HepG2 (cell line): Measurements from ENCODE around the gene SLX9. TPM values are rescaled to one million over a fixed set of nuclear protein-coding genes. Genes with fewer than 3 reads are reported as not detected.

Experiments
- ATAC-seq: fragments of 200-7000 bp; cut with Tn5 transposase; 3 replicates; pipeline ENCODE4 v1.9.1; 2020; ENCODE audit warnings: mild to moderate bottlenecking, moderate library complexity
- BruUV-seq: library from RNA; stranded (reverse); fragments of 400-500 nt; replicated peaks from 2 replicates; lab custom pipeline; 2021; lab: Mats Ljungman, UMichigan
- CTCF ChIA-PET: fragments of 300-600 bp; formaldehyde crosslinking; extraction: SDS; loops from one replicate; lab custom pipeline; 2021; ENCODE audit warnings: low total read pairs, inconsistent platforms, low intra/inter-chr PET ratio; lab: Yijun Ruan, JAX
- POLR2A ChIA-PET: fragments of 350-600 bp; sonication (Branson Sonifier 250); formaldehyde crosslinking; loops from one replicate; lab custom pipeline; 2020; ENCODE audit warnings: antibody characterized with exemption, inconsistent platforms; lab: Yijun Ruan, JAX
- DNase-seq: peaks from one replicate; pipeline ENCODE4 v3.0.0-alpha.2; 2015; ENCODE audit warnings: low spot score
- FAIRE-seq: peaks from 3 replicates; lab custom pipeline; 2011; peaks lifted over from hg19 to GRCh38; lab: Jason Lieb, UNC
- H2AFZ ChIP-seq: one replicate; pipeline ENCODE4 v1.6.1; 2011; ENCODE audit warnings: low read length, inconsistent platforms
- H3K27ac ChIP-seq: fragments of 300-600 bp; 3 replicates; pipeline ENCODE4 v1.8.0; 2011; ENCODE audit warnings: mixed run types, mild to moderate bottlenecking, mixed read lengths, low read length, inconsistent platforms; ENCODE audit not compliant: insufficient read depth; ENCODE audit errors: extremely low read length
- H3K27me3 ChIP-seq, 2 experiments: fragments of 200-600 bp in 1 of 2; 2 replicates in 1 of 2; 3 replicates in 1 of 2; pipeline versions ENCODE4 v1.6.0 to v1.8.0; 2011; ENCODE audit warnings: low read length in 2 of 2, mild to moderate bottlenecking in 2 of 2, moderate library complexity in 2 of 2, inconsistent platforms in 1 of 2; ENCODE audit not compliant: insufficient read depth in 2 of 2, control insufficient read depth in 1 of 2
- H3K36me3 ChIP-seq, 2 experiments: fragments of 200-600 bp in 1 of 2; replicated peaks in 1 of 2; 2 replicates in 1 of 2; 3 replicates in 1 of 2; pipeline versions ENCODE4 v1.5.1 to v1.8.0; 2011; ENCODE audit warnings: low read length in 2 of 2, inconsistent platforms in 1 of 2; ENCODE audit not compliant: insufficient read depth in 2 of 2, control insufficient read depth in 1 of 2
- H3K4me1 ChIP-seq: 2 replicates; pipeline ENCODE4 v1.5.1; 2012; ENCODE audit warnings: low read length, inconsistent platforms; ENCODE audit not compliant: insufficient read depth
- H3K4me2 ChIP-seq: 2 replicates; pipeline ENCODE4 v1.6.0; 2011; ENCODE audit warnings: low read depth, low read length, inconsistent platforms
- H3K4me3 ChIP-seq, 3 experiments: fragments of 200-600 bp in 1 of 3; sonication (generic), shearing (Covaris generic) in 1 of 3; replicated peaks in 1 of 3; 2 replicates each; pipeline ENCODE4 v1.5.1; 2011 to 2016; ENCODE audit warnings: low read length in 3 of 3, inconsistent platforms in 2 of 3, low read depth in 2 of 3, mild to moderate bottlenecking in 2 of 3, control low read depth in 1 of 3, mixed read lengths in 1 of 3; ENCODE audit not compliant: insufficient read depth in 1 of 3
- H3K79me2 ChIP-seq: one replicate; pipeline ENCODE4 v1.6.1; 2011; ENCODE audit warnings: low read length, inconsistent platforms; ENCODE audit not compliant: insufficient read depth
- H3K9ac ChIP-seq: 2 replicates; pipeline ENCODE4 v1.6.0; 2011; ENCODE audit warnings: mild to moderate bottlenecking, low read depth, low read length, inconsistent platforms; ENCODE audit not compliant: insufficient read depth
- H3K9me3 ChIP-seq: 2 replicates; pipeline ENCODE4 v1.5.1; 2012; ENCODE audit warnings: mild to moderate bottlenecking, low read length
- H4K20me1 ChIP-seq: 2 replicates; pipeline ENCODE4 v1.6.0; 2011; ENCODE audit warnings: inconsistent platforms, mild to moderate bottlenecking, low read length, moderate library complexity; ENCODE audit not compliant: insufficient read depth
- HOXA7 ChIP-seq: sonication (generic); formaldehyde crosslinking; IDR thresholded peaks from 2 replicates; pipeline ENCODE4 v1.8.1; 2022; ENCODE audit warnings: mild to moderate bottlenecking, missing genetic modification reagents, moderate library complexity
- NR2C2 ChIP-seq: sonication (generic); formaldehyde crosslinking; IDR thresholded peaks from 2 replicates; pipeline ENCODE4 v1.4.0; 2020; ENCODE audit warnings: missing genetic modification reagents, mild to moderate bottlenecking, moderate library complexity, borderline replicate concordance
- NR2F2 ChIP-seq: IDR thresholded peaks from 2 replicates; pipeline ENCODE4 v1.6.1; 2012; ENCODE audit warnings: low read depth, inconsistent platforms, borderline replicate concordance
- ZBTB10 ChIP-seq: sonication (generic); formaldehyde crosslinking; IDR thresholded peaks from 2 replicates; pipeline ENCODE4 v1.4.0; 2020; ENCODE audit warnings: missing genetic modification reagents, borderline replicate concordance
- ZNF687 ChIP-seq: sonication (generic); formaldehyde crosslinking; IDR thresholded peaks from 2 replicates; pipeline ENCODE4 v1.5.1; 2020; ENCODE audit warnings: mild to moderate bottlenecking, missing genetic modification reagents, moderate library complexity
- ZNF776 ChIP-seq: sonication (generic); formaldehyde crosslinking; IDR thresholded peaks from 2 replicates; pipeline ENCODE4 v1.4.0; 2020; ENCODE audit warnings: mild to moderate bottlenecking, missing genetic modification reagents
- ZNF777 ChIP-seq: sonication (generic); formaldehyde crosslinking; IDR thresholded peaks from 2 replicates; pipeline ENCODE4 v1.4.0; 2020; ENCODE audit warnings: missing genetic modification reagents
- WGBS: methylation state at CpG from one replicate; pipeline ENCODE4 v1.1.6; 2017; ENCODE audit warnings: low lambda C conversion rate; 5-methylcytosine and 5-hydroxymethylcytosine counted together
- in situ Hi-C: cut with HindIII; loops from 2 replicates; pipeline ENCODE4 v1.10.0; 2017; ENCODE audit warnings: low pct_unique_long_range_greater_than_20kb; ENCODE audit not compliant: extremely low pct_ligation_motif_present
- intact Hi-C: fragments of 100-400 bp; cut with micrococcal nuclease; formaldehyde crosslinking; loops from one replicate; pipeline ENCODE4 v1.10.0; 2022; ENCODE audit not compliant: unreplicated experiment
- polyA plus RNA-seq, 8 experiments: library from polyadenylated mRNA; depleted of rRNA in 3 of 8; stranded (reverse) in 7 of 8; unstranded in 1 of 8; fragments of >200 nt; fragmentation: Illumina TruSeq in 4 of 8; extraction: Trizol in 4 of 8; gene quantifications; 2 replicates each; pipeline versions ENCODE4 v1.2.1 to v1.2.3, GENCODE V29; 2011 to 2016; ENCODE audit warnings: low read depth in 4 of 8, missing spikeins in 1 of 8, mixed read lengths in 1 of 8; ENCODE audit not compliant: insufficient read depth in 1 of 8
- total RNA-seq, 5 experiments: library from RNA; depleted of rRNA; stranded (reverse); fragments of >200 nt; fragmentation: Illumina TruSeq; extraction: Trizol; gene quantifications; 2 replicates each; pipeline ENCODE4 v1.2.3, GENCODE V29; 2016; ENCODE audit warnings: low read depth in 1 of 5

Gene SLX9
- total and polyA plus RNA-seq, 2 of the 13 experiments (the other 11 are each of a cell fraction or from before 2014, with no cell fraction given), result 21.0 to 47.1 TPM

- peak; percentile 10; the same call in 1 of the 2 replicates for TF ChIP-seq ZNF687 (CRISPR knock-in tag)
- TF ChIP-seq NR2F2, result 0 out of 2 replicates have a peak, but pooled peaks have one; percentile 41
- 0 out of 2 replicates have a peak, but pooled peaks have one; percentile 3 for TF ChIP-seq NR2C2 (CRISPR knock-in tag)
- TF ChIP-seq ZNF776, result peak; percentile 48; the same call in 1 of the 2 replicates
- TF ChIP-seq, all 625 proteins: peak for 31
These were observed 72.9 kb downstream of the SLX9 start (continued) for GRCh38 chr21:45012662-45013259.

- Histone ChIP-seq H3K4me2 (peak overlapping the region; percentile 97), H3K79me2 (no peaks in the 10 kb centered on the region)
- TF ChIP-seq ZNF777 (CRISPR knock-in tag) (peak; percentile 33; the same call in 1 of the 2 replicates), HOXA7 (CRISPR knock-in tag) (no peak), ZBTB10 (peak; percentile 88)
These were observed 73.5 kb downstream of the SLX9 start for GRCh38 chr21:45013260-45013841.

More at GRCh38 chr21:45013260-45013841, 73.5 kb downstream of the SLX9 start:
- no peaks in the 10 kb centered on the region for H4K20me1 ChIP-seq
- CTCF ChIA-PET, result interaction anchor here (0.9 kb wide), 1 partner anchor 13 kb away, joined by 3 read pairs; no protein-coding TSS in a partner anchor
- no peaks in the 10 kb centered on the region for H3K9me3 ChIP-seq
- H3K9ac ChIP-seq, result peak overlapping the region; percentile 78
- FAIRE-seq (no peak), DNase-seq (peak; percentile 89), ATAC-seq (peak; percentile 92)
- no peaks in the 10 kb centered on the region for H3K36me3 ChIP-seq
- intact Hi-C loops (loop anchor here (2.0 to 10.0 kb wide), 2 partner anchors 29 to 61 kb away; partner anchors contain the start of gene ADARB1), in situ Hi-C loops (no loop called here)
- H2AFZ ChIP-seq, result no peak overlapping the region
- POLR2A ChIA-PET, result interaction anchor here (0.6 to 7.0 kb wide), 23 partner anchors 9 to 295 kb away, joined by 3 to 141 read pairs (median 6); partner anchors contain the start of genes ADARB1, PTTG1IP and SLX9
- H3K4me1 ChIP-seq, result peaks cover 83% of the 10 kb centered on the region
- peak overlapping the region; percentile 38 to 65 (median 57) for H3K4me3 ChIP-seq
- WGBS, result under 1% methylated on average over 14 of the region's 19 CpGs
- H3K27ac ChIP-seq, result peak overlapping the region; percentile 93
- H3K27me3 ChIP-seq, result peaks cover 0 to 16% of the 10 kb centered on the region in 2 experiments; a peak in 1 of 5 replicates
- no TSS peak for BruUV-seq
